Measurements from ENCODE around the gene OTX1.
A peak's percentile ranks its signal among the peaks of the same experiment; 100 is the strongest.
"Not testable (repeated sequence)": the region's sequence is repeated elsewhere in the genome, so short reads cannot be mapped to it uniquely, and the experiment has no call there.

Gene OTX1

GRCh38 chr2:63050334-63051041 lies at the start of gene OTX1:
OTX1 (plus strand) TSS chr2:63050830; CDS start chr2:63052991, 2,161 bp downstream.
- H3K4me3 ChIP-seq (ENCODE audit: low read length), result peak within 1 kb of the TSS; percentile 71
- TF ChIP-seq ZNF274 (IDR thresholded peaks at IDR 0.05; ENCODE audit: low read depth, low read length), result no peak

GRCh38 chr2:63001576-63001975 lies 49.1 kb upstream of the OTX1 start:
- no peak for TF ChIP-seq ZNF274 (IDR thresholded peaks at IDR 0.05; ENCODE audit: low read depth, low read length)
- H3K4me3 ChIP-seq (ENCODE audit: low read length), result no peak overlapping the region

- no peak overlapping the region for H3K4me3 ChIP-seq (ENCODE audit: low read length)
- no peak for TF ChIP-seq ZNF274 (IDR thresholded peaks at IDR 0.05; ENCODE audit: low read depth, low read length)
Measured at GRCh38 chr2:63003351-63003750, 47.3 kb upstream of the OTX1 start.

GRCh38 chr2:63007813-63008458 lies 42.7 kb upstream of the OTX1 start:
- no peak overlapping the region for H3K4me3 ChIP-seq (ENCODE audit: low read length)
- TF ChIP-seq ZNF274 (IDR thresholded peaks at IDR 0.05; ENCODE audit: low read depth, low read length), result no peak

- no peak for TF ChIP-seq ZNF274 (IDR thresholded peaks at IDR 0.05; ENCODE audit: low read depth, low read length)
- no peak overlapping the region for H3K4me3 ChIP-seq (ENCODE audit: low read length)
Measured at GRCh38 chr2:63008838-63009237, 41.8 kb upstream of the OTX1 start.

- no peak for TF ChIP-seq ZNF274 (IDR thresholded peaks at IDR 0.05; ENCODE audit: low read depth, low read length)
- H3K4me3 ChIP-seq (ENCODE audit: low read length), result no peak overlapping the region
Measured at GRCh38 chr2:63009490-63009889, 41.1 kb upstream of the OTX1 start.

GRCh38 chr2:63012541-63012940 lies 38.1 kb upstream of the OTX1 start:
- no peak for TF ChIP-seq ZNF274 (IDR thresholded peaks at IDR 0.05; ENCODE audit: low read depth, low read length)

GRCh38 chr2:63013438-63013837 lies 37.2 kb upstream of the OTX1 start:
- no peak overlapping the region for H3K4me3 ChIP-seq (ENCODE audit: low read length)
- TF ChIP-seq ZNF274 (IDR thresholded peaks at IDR 0.05; ENCODE audit: low read depth, low read length), result no peak

More at GRCh38 chr2:63012541-63012940, 38.1 kb upstream of the OTX1 start:
- no peak overlapping the region for H3K4me3 ChIP-seq (ENCODE audit: low read length)

GRCh38 chr2:63015389-63015788 lies 35.2 kb upstream of the OTX1 start:
- TF ChIP-seq ZNF274 (IDR thresholded peaks at IDR 0.05; ENCODE audit: low read depth, low read length), result no peak
- no peak overlapping the region for H3K4me3 ChIP-seq (ENCODE audit: low read length)

- TF ChIP-seq ZNF274 (IDR thresholded peaks at IDR 0.05; ENCODE audit: low read depth, low read length), result no peak
- H3K4me3 ChIP-seq (ENCODE audit: low read length), result no peak overlapping the region
Measured at GRCh38 chr2:63018439-63018838, 32.2 kb upstream of the OTX1 start.

GRCh38 chr2:63019686-63020085 lies 30.9 kb upstream of the OTX1 start:
- not testable (repeated sequence) for H3K4me3 ChIP-seq (ENCODE audit: low read length)

- no peak overlapping the region for H3K4me3 ChIP-seq (ENCODE audit: low read length)
- no peak for TF ChIP-seq ZNF274 (IDR thresholded peaks at IDR 0.05; ENCODE audit: low read depth, low read length)
Measured at GRCh38 chr2:63023444-63023843, 27.2 kb upstream of the OTX1 start.

- TF ChIP-seq ZNF274 (IDR thresholded peaks at IDR 0.05; ENCODE audit: low read depth, low read length), result no peak
- H3K4me3 ChIP-seq (ENCODE audit: low read length), result no peak overlapping the region
Measured at GRCh38 chr2:63027220-63027619, 23.4 kb upstream of the OTX1 start.

GRCh38 chr2:63029058-63029457 lies 21.6 kb upstream of the OTX1 start:
- no peak overlapping the region for H3K4me3 ChIP-seq (ENCODE audit: low read length)

GRCh38 chr2:63034526-63034925 lies 16.1 kb upstream of the OTX1 start:
- H3K4me3 ChIP-seq (ENCODE audit: low read length), result no peak overlapping the region
- TF ChIP-seq ZNF274 (IDR thresholded peaks at IDR 0.05; ENCODE audit: low read depth, low read length), result no peak

More at GRCh38 chr2:63029058-63029457, 21.6 kb upstream of the OTX1 start:
- no peak for TF ChIP-seq ZNF274 (IDR thresholded peaks at IDR 0.05; ENCODE audit: low read depth, low read length)
